ENCODE measurements around the gene TRMT112.
A peak's percentile ranks its signal among the peaks of the same experiment; 100 is the strongest.

The TRMT112 gene

DNA sequence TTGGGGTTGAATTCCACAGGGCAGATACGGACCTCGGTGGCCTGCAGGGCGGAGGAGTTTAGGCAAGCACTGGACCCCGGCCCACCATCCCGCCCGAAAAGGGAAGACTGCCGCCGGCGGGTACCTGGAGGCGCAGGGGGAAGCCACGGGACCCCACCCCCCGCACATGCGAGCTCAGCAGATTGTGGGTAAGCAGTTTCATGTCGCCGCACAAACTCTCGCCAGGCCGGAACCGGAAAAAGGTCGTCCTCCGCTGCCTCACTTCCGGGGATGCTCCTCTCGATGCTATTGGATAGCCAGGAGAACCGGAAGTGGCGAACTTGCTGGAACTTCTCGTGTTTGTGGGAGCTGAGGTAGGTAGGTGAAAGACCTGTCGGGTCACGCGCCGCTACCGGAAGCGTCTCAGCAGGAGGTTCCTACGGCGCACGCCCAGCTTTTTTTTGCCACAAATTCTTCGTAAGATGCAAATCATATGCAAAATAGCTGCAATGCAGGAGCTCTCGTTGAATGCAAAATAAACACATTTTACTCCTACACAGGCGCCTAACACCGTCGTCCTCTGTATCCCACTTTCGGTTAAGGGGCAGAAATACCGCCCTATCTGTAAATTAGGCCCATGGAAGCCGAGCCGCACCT, at the start of gene TRMT112:
Gene TRMT112 (minus strand): TSS at position 235 of the 636 bp plus-strand sequence. CDS start 33 bp downstream, at position 202.
- DNase-seq: peak; percentile 99

- no peak for DNase-seq
Measured at GRCh38 chr11:64366751-64367150, 49.4 kb upstream of the TRMT112 start.

DNA sequence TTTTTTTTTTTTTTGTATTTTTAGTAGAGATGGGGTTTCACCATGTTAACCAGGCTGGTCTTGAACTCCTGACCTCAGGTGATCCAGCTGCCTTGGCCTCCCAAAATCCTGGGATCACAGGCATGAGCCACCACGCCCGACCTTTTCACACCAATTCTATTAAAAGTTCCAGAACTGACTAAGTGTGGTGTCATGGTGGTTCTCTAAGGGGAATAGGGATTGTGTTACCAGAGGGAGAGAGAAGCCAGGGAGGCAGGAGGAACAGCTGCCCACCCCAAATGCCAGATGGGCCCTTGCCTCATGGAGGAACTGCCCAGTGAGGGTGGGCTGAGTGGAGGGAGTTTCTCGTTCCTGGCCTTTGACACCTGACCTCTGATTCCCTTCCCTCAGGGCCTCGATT, 47.6 kb upstream of the TRMT112 start:
- DNase-seq: no peak

DNA sequence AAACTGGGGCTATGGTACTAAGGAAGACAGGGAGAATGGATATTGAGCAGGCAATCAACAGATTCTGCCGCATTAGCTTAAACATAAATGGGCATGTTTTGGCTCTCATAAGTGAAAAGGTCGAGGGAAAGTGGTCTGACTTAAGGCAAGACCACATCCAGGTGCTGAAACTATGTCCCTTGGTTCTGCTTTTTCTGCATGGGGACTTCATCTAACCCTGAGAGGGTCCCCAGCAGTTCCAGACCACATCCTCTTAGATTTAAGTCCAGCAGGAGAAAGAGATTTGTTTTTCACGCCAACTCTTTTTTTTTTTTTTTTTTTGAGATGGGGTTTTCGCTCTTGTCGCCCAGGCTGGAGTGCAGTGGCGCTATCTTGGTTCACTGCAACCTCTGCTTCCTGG, 47.1 kb upstream of the TRMT112 start:
- no peak for DNase-seq

GRCh38 chr11:64362339-64362738, 45.0 kb upstream of the TRMT112 start:
- no peak for DNase-seq

DNA sequence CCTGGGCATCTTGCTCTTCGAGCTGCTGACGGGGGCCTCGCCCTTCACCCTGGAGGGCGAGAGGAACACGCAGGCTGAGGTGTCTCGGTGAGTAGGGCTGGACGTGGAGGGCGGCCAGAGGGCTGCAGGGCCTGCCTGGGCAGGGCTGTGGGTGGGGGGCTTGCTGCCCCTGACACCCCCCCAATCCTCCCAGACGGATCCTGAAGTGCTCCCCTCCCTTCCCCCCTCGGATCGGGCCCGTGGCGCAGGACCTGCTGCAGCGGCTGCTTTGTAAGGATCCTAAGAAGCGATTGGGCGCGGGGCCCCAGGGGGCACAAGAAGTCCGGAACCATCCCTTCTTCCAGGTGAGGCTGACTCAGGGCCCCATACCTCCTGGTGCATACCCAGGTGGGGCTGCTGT, 44.3 kb upstream of the TRMT112 start:
- DNase-seq: no peak

DNA sequence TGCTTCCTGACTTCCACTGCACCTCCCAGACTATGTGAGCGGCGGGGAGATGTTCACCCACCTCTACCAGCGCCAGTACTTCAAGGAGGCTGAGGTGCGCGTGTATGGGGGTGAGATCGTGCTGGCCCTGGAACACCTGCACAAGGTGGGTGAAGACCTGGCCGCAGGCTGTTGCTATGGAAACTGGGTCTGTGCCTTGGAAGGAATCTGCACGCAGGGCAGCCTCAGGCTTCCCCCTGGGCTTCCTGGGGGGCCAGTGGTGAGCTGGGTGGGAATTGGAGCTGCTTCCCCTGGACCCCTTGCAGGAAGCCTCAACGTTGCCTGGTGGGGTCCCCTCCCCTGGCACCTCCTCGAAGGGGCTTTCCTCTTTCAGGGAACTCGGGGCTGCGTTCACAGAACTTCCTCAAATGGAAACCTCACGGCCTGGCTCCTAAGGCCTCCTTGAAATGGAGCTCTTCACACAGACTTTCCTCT, 43.1 kb upstream of the TRMT112 start:
- no peak for DNase-seq

- DNase-seq: no peak
Measured at GRCh38 chr11:64359712-64360445, 42.5 kb upstream of the TRMT112 start.

DNA sequence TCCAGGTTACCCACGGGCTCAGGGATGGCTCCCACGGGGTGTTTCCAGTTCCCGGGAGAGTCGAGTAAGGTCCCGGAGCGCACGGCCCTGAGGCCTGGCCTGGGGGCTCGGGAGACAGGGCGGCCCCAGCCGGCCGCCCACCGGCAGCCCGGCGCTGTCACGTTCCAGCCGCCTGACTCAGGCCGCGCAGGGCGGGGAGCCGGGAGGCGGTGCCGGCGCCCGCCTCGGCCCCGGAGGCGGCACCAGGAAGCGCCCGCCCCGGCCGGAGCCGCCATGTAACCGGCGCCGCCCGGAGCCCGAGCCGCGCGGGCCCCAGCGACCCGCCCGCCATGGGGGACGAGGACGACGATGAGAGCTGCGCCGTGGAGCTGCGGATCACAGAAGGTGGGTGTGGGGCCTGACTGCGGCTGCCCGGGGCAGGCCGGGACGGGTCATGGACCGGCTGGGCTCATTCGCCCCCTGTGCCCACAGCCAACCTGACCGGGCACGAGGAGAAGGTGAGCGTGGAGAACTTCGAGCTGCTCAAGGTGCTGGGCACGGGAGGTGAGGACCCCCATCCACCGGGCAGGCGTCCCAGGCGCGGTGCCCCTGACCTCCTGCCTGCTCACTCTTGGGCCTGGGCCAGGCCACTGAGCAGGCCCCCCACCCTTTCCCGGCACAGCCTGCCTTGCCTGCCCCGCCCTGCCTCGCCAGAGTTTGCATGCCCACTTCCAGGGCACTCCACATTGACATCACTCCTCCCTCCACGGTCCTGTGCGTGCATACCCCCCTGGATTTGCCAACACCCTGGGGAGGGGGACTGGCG, 41.8 kb upstream of the TRMT112 start, which contains the start of gene RPS6KA4:
Gene RPS6KA4 (plus strand): TSS at position 256 of the 805 bp plus-strand sequence. CDS start 74 bp downstream, at position 330.
- DNase-seq: peak; percentile 61

GRCh38 chr11:64358536-64358906, 41.2 kb upstream of the TRMT112 start:
- DNase-seq: no peak

DNA sequence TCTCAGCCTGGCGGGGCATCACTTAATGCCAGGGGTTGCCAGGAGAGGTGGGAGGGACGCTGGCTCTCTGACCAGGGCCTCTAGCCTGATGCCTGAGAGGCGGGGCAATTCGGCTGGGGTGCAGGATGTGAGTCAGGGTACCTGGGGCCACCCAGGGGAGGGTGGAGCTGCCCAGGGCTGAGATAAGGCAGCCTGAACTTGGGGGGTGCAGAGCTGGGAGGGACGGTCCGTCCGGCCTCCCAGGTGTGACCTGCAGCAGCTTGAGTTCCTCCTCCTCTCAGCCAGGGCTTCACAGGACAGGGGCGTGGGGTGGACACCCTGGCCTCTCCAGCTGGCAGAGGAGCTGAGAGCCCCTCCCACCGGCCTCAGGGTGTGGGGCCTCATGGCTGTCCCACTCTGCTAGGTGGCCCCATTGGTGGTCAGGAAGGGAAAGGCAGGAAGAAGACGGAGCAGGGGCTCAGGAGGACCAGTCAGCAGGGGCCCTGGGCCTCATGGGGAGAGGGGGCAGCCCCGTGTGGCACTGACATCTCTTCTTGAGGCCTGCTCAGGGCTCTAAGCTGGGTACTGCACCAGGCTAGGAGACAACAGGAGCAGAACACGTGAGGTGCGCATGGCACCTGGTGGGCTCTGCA, 40.7 kb upstream of the TRMT112 start:
- peak; percentile 93 for DNase-seq

GRCh38 chr11:64357446-64357845, 40.1 kb upstream of the TRMT112 start:
- no peak for DNase-seq

DNA sequence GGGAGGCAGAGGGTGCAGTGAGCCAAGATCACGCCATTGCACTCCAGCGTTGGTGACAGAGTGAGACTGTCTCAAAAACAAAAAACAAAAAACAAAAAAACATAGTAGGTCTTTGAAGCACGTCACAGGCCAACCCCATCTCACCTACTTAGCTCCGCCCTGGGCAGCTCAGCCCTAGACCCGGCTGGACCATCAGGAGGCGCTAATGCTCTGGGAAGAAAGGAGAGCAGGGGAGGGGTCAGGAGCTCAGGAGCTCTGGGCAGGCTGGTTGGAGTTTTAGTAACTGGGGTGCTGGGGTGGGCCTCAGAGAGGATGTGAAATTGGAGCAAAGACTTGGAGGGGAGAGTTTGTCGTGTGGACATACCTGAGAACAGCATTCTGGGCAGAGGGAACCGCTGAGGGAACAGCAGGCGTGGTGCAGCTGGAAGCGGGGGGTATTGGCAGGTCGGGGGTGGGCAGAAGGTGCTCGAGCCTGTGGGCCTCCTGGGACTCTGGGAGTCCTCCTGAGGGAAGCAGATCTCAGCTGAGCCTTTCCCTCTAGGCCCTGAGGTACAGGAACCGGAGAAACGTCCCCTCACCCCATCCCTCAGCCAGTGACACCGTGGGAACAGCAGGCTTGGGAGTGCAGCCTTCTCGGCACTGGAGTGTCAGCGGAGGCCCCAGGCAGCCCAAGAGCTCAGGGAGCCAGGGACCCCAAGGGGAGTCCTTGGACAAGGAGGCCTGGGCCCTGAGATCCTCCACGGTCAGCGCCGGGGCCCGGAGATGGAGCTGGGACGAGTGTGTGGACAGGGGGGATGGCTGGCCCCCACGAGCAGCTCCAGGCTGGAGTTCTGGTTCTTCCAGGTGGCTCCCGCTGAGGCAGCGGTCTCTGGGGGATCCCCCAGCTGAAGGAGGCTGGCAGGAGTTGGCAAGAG, 39.4 kb upstream of the TRMT112 start:
- peak; percentile 46 for DNase-seq

DNA sequence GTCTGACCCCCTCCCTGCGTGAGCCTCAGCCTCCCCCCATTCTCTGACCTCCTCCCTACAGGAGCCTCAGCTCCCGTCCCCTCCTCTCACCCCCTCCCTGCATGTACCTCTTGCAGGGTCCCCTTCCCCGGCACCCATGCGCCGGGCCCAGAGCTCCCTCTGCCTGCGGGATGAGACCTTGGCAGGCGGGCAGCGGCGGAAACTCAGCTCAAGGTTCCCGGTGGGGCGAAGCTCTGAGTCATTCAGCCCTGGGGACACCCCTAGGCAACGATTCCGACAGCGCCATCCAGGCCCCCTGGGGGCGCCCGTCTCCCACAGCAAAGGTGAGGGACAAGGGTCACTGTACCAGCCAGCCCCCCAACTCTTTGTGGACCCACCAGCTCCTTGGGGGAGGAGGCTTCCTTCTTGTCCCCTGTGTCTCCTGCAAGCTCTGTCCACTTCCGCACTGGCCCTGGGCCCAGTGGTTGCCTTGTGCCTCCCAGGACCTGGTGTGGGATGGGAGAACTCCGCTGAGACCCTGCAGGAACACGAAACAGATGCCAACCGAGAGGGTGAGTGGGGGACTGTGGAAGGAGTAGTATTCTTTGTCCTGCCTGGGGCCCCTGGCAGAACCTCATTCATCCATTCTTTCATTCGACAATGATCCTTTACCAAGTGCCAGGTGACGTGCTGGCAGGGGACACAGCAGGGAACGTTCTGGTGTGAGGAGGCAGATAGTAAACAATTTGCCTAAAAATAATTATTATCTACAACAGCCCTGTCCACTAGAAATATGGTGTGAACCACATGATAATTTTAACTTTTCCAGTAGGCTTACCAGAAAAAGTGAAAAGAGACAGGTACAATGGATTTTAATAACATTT, 38.0 kb upstream of the TRMT112 start:
- DNase-seq: peak; percentile 79

GRCh38 chr11:64353715-64354506, 36.6 kb upstream of the TRMT112 start:
- no peak for DNase-seq

DNA sequence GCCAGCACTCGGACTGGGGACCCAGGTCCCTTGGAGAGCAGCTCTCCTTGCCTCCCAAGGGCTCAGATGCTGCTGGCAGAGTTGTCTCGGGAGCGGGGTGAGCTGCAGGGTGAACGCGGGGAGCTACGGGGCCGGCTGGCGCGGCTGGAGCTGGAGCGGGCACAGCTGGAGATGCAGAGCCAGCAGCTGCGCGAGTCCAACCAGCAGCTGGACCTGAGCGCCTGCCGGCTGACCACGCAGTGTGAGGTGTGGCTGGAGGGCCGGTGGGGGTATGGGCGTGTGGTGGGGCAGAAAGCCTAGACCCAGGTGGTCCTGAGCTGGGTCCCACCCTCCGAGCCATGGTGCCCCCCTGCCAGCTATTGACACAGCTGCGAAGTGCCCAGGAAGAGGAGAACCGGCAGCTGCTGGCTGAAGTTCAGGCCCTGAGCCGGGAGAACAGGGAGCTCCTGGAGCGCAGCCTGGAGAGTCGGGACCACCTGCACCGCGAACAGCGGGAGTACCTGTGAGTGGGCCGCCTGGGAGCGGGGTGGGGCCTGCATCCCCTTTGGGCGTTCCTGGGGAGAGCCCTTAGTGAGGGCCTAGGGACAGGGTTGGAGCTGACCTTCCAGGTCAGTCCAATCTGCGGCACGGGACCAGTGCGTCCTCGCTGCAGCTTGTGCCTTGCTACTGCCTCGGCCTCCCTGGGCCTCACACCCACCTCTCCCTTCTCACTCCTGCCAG, 35.8 kb upstream of the TRMT112 start:
- DNase-seq: no peak

DNA sequence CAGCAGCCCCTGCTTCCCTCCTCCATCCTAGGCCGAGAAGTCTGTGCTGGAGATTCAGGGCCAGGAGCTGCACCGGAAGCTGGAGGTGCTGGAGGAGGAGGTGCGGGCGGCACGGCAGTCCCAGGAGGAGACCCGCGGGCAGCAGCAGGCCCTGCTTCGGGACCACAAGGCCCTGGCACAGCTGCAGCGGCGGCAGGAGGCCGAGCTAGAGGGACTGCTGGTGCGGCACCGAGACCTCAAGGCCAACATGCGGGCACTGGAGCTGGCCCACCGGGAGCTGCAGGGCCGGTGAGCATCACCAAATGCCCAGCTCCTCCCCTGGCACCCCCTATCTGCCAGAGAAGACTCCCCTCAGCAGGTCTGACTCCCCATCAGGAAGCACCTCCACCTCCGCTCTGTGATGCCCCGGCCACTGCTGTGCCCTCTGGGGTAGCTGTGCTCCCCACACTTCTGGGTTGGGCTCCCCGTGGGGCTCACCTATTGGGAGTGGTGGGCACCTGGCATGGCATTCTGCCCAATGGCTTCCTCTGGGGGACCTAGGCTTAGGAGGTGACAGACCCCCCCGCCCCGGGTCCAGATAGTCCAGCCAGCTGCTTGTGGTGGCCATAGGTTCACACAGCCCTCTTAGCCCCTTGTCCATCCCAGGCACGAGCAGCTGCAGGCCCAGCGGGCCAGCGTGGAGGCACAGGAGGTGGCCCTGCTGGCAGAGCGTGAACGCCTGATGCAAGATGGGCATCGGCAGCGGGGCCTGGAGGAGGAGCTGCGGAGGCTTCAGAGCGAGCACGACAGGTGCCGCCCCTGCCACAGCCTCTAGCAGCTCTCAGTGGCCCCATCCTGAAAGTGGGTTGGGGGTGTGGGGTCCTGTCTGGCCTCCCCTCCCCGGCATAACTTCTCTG, 35.0 kb upstream of the TRMT112 start:
- no peak for DNase-seq

DNA sequence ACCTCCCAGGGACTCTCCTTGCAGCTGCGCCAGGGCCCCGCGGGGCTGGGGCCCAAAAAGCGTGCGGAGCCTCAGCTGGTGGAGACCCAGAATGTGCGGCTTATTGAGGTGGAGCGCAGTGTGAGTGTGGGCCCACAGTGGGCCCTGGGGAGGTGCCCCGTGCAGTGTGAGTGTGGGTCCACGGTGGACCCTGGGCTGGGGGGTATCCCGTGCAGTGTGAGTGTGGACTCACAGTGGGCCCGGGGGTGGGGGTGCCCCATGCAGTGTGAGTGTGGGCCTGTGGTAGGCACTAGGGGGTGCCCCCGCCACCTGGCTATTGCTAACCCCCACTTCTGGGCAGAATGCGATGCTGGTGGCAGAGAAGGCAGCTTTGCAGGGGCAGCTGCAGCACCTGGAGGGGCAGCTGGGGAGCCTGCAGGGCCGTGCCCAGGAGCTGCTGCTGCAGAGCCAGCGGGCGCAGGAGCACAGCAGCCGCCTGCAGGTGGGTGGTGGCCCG, 33.8 kb upstream of the TRMT112 start:
- DNase-seq: no peak

Measured in NCI-H226 (cell line).